ENCODE measurements around the gene TMEM269.
A peak's percentile ranks its signal among the peaks of the same experiment; 100 is the strongest.
"Not testable (repeated sequence)": the region's sequence is repeated elsewhere in the genome, so short reads cannot be mapped to it uniquely, and the experiment has no call there.

TMEM269 gene

GRCh38 chr1:42742617-42743316, 42.0 kb upstream of the TMEM269 start:
- H3K4me3 Mint-ChIP-seq: no peak overlapping the region
- DNase-seq (no peak), ATAC-seq (no peak)
- no peak overlapping the region for H3K27ac Mint-ChIP-seq
- H3K9me3 Mint-ChIP-seq: no peaks in the 10 kb centered on the region
- H3K27me3 Mint-ChIP-seq: no peaks in the 10 kb centered on the region
- H3K4me1 Mint-ChIP-seq: no peaks in the 10 kb centered on the region
- H3K36me3 Mint-ChIP-seq (ENCODE audit: low read depth): no peaks in the 10 kb centered on the region

- ATAC-seq: no peak
- H3K27ac Mint-ChIP-seq: no peak overlapping the region
These were observed 41.3 kb upstream of the TMEM269 start for GRCh38 chr1:42743317-42744147.

DNA sequence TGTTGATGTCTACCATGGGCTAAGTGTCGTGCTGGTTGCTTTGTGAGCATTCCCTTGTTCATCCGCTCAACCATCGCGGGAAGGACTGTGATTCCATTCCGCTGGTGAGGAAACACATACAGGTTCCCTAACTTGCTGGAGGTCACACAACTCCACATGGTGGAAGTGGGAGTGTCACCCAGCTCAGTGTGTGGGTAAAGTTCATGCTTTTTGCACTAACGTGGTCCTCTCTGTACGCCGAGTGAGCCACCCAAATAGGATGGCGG, 40.7 kb upstream of the TMEM269 start:
- H3K27me3 Mint-ChIP-seq: no peaks in the 10 kb centered on the region
- no peak overlapping the region for H3K27ac Mint-ChIP-seq
- H3K9me3 Mint-ChIP-seq: no peaks in the 10 kb centered on the region
- no peak overlapping the region for H3K4me3 Mint-ChIP-seq
- no peak for DNase-seq
- peaks cover 3% of the 10 kb centered on the region for H3K36me3 Mint-ChIP-seq (ENCODE audit: low read depth)
- H3K4me1 Mint-ChIP-seq: no peaks in the 10 kb centered on the region
- ATAC-seq: no peak

More at GRCh38 chr1:42743317-42744147, 41.3 kb upstream of the TMEM269 start:
- Mint-ChIP-seq H3K4me3 (no peak overlapping the region), H3K36me3 (ENCODE audit: low read depth) (no peaks in the 10 kb centered on the region), H3K4me1 (no peaks in the 10 kb centered on the region), H3K27me3 (no peaks in the 10 kb centered on the region), H3K9me3 (no peaks in the 10 kb centered on the region)
- no peak for DNase-seq

DNA sequence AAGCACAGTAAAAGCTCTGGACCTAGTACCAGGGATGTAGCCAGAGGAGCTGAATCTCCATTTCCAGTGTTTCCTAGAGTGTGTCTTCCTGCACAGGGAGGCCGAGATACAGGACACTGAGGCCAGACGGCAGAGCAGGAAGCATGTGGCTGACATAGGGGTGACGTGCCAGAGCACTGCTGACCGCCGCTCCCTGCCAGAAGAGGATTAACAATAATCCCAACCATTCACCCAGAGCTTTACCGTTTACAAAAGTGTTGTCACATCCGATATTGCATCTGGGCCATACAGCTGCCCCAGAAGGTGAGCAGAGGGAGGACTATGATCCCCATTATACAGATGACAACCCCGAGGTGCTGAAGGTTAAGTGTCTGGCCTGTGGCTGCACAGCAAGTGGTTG, 38.9 kb upstream of the TMEM269 start:
- DNase-seq: no peak
- Mint-ChIP-seq H3K9me3 (no peaks in the 10 kb centered on the region), H3K4me1 (no peaks in the 10 kb centered on the region), H3K27ac (no peak overlapping the region), H3K4me3 (no peak overlapping the region), H3K36me3 (ENCODE audit: low read depth) (peaks cover 14% of the 10 kb centered on the region), H3K27me3 (no peaks in the 10 kb centered on the region)
- ATAC-seq: no peak

GRCh38 chr1:42746436-42747105, 38.2 kb upstream of the TMEM269 start:
- no peaks in the 10 kb centered on the region for H3K9me3 Mint-ChIP-seq
- H3K36me3 Mint-ChIP-seq (ENCODE audit: low read depth): peaks cover 15% of the 10 kb centered on the region
- no peak overlapping the region for H3K4me3 Mint-ChIP-seq
- no peak overlapping the region for H3K27ac Mint-ChIP-seq
- DNase-seq (no peak), ATAC-seq (no peak)
- no peaks in the 10 kb centered on the region for H3K27me3 Mint-ChIP-seq
- H3K4me1 Mint-ChIP-seq: no peaks in the 10 kb centered on the region

GRCh38 chr1:42747125-42747524, 37.7 kb upstream of the TMEM269 start:
- no peaks in the 10 kb centered on the region for H3K27me3 Mint-ChIP-seq
- H3K4me3 Mint-ChIP-seq: no peak overlapping the region
- H3K9me3 Mint-ChIP-seq: no peaks in the 10 kb centered on the region
- H3K27ac Mint-ChIP-seq: no peak overlapping the region
- DNase-seq (peak; percentile 45), ATAC-seq (peak; percentile 30)
- peaks cover 21% of the 10 kb centered on the region for H3K36me3 Mint-ChIP-seq (ENCODE audit: low read depth)
- H3K4me1 Mint-ChIP-seq: no peaks in the 10 kb centered on the region

DNA sequence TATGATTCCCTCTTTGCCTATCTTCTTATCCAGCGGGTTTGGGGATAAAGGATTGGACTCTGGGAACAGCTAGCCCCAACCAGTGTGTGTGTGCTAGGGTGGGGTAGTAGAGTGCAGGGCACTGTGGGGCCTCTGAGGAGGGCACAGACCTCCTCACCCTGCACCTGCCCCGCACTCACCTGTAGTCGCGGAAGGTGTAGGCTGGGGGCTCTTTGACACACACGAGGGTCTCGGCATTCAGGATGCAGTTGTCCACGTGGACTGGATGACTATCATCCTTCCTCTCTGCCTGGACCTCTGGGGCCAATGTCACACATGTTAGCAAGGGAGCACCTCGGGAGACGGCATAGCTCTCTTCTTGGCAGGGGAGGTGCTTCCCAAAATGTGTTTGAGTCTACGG, 36.8 kb upstream of the TMEM269 start:
- no peak for DNase-seq
- Mint-ChIP-seq H3K9me3 (no peaks in the 10 kb centered on the region), H3K4me3 (no peak overlapping the region), H3K4me1 (no peaks in the 10 kb centered on the region), H3K27ac (no peak overlapping the region), H3K27me3 (no peaks in the 10 kb centered on the region), H3K36me3 (ENCODE audit: low read depth) (peaks cover 30% of the 10 kb centered on the region)
- ATAC-seq: no peak

- Mint-ChIP-seq H3K27ac (no peak overlapping the region), H3K4me1 (no peaks in the 10 kb centered on the region), H3K9me3 (no peaks in the 10 kb centered on the region), H3K4me3 (no peak overlapping the region), H3K36me3 (ENCODE audit: low read depth) (peaks cover 33% of the 10 kb centered on the region), H3K27me3 (no peaks in the 10 kb centered on the region)
- DNase-seq (no peak), ATAC-seq (no peak)
These were observed 36.1 kb upstream of the TMEM269 start for GRCh38 chr1:42748461-42749410.

- no peak for ATAC-seq
- Mint-ChIP-seq H3K27ac (no peak overlapping the region), H3K27me3 (no peaks in the 10 kb centered on the region), H3K4me3 (no peak overlapping the region), H3K9me3 (no peaks in the 10 kb centered on the region), H3K4me1 (no peaks in the 10 kb centered on the region), H3K36me3 (ENCODE audit: low read depth) (peaks cover 42% of the 10 kb centered on the region)
- DNase-seq: no peak
These were observed 34.8 kb upstream of the TMEM269 start for GRCh38 chr1:42750041-42750440.

DNA sequence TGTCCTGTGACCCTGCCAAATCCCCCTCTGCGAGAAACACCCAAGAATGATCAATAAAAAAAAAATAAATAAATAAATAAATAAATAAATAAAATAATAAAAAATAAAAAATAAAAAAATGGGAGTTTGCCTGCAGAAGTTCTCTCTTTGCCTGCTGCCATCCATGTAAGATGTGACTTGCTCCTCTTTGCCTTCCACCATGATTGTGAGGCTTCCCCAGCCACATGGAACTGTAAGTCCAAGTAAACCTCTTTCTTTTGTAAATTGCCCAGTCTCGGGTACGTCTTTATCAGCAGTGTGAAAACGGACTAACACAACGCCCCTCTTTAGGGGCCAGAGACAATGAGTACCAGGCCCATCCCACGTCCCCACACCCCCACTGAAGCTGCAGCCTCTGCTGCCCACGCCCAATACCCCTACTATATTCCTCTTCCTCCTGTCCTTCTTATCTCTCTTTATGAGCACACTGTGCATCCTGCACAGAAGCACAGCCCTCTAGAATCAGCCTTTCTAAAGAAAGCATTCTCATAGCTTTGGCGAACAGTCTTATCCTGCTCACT, 33.2 kb upstream of the TMEM269 start:
- not testable (repeated sequence) for H3K9me3 Mint-ChIP-seq, H3K4me3 Mint-ChIP-seq, H3K27me3 Mint-ChIP-seq, H3K4me1 Mint-ChIP-seq, ATAC-seq, DNase-seq, H3K27ac Mint-ChIP-seq
- H3K36me3 Mint-ChIP-seq (ENCODE audit: low read depth): peaks cover 52% of the 10 kb centered on the region

- ATAC-seq: no peak
- Mint-ChIP-seq H3K4me3 (no peak overlapping the region), H3K27ac (no peak overlapping the region), H3K9me3 (no peaks in the 10 kb centered on the region), H3K36me3 (ENCODE audit: low read depth) (peaks cover 57% of the 10 kb centered on the region), H3K4me1 (no peaks in the 10 kb centered on the region), H3K27me3 (no peaks in the 10 kb centered on the region)
- DNase-seq: no peak
These were observed 32.5 kb upstream of the TMEM269 start for GRCh38 chr1:42752284-42752683.

GRCh38 chr1:42753070-42753469, 31.7 kb upstream of the TMEM269 start:
- H3K4me3 Mint-ChIP-seq: no peak overlapping the region
- no peak overlapping the region for H3K27ac Mint-ChIP-seq
- DNase-seq (no peak), ATAC-seq (no peak)
- H3K4me1 Mint-ChIP-seq: no peaks in the 10 kb centered on the region
- H3K27me3 Mint-ChIP-seq: no peaks in the 10 kb centered on the region
- H3K9me3 Mint-ChIP-seq: no peaks in the 10 kb centered on the region
- peaks cover 57% of the 10 kb centered on the region for H3K36me3 Mint-ChIP-seq (ENCODE audit: low read depth)

DNA sequence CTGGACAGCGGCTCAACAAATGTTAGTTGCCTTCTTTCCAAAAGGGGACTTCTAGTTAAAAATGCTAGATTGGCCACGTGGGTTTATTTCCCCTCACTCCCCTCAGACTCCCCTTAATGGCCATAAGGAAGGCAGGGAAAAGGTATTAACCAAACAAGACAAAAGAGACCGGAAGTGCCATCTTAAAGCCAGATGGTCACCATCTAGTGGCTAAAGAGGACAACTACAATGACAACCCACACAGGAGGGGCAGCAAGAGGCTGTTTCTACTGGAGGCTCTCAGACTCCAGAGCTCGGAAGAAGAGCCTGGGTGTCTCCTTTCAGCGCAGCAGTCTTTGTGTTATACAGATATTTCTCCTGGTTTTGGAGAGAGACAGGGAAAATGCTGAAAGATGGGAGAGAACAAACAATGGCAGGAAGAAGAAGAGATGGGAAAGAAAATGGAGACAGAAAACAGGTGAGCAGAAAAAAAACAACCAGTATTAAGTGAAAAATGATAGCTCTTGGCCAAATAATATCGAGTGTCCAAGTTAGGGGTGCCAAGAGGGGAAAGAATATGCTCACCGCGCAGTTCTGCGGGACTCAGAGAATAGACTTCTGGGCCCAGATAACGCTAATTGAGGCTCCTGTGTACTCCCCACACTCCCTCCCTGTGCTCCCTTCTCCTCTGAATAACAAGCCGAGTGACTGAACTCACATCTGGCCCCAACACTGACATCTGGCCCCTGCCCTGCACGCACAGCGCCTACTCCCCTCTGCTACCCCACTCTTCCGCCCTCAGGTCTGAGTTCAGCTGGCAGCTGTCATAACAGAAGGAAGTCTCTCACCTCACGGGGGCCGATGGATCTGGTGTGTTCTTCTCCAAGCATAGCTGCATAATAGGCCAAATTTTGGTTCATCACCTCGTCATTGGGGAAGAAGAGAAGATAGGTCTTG, 27.6 kb upstream of the TMEM269 start:
- Mint-ChIP-seq H3K27ac (no peak overlapping the region), H3K9me3 (no peaks in the 10 kb centered on the region), H3K36me3 (ENCODE audit: low read depth) (peaks cover 40% of the 10 kb centered on the region), H3K27me3 (no peaks in the 10 kb centered on the region), H3K4me1 (peaks cover under 1% of the 10 kb centered on the region), H3K4me3 (no peak overlapping the region)
- ATAC-seq (peak; percentile 56), DNase-seq (no peak)
